Dermis microvascular lymphatic vessel endothelial cell (primary cell): Measurements from ENCODE around the gene DHRSX. TPM values are rescaled to one million over a fixed set of nuclear protein-coding genes. Genes with fewer than 3 reads are reported as not detected.
"Not testable (repeated sequence)": the region's sequence is repeated elsewhere in the genome, so short reads cannot be mapped to it uniquely, and the experiment has no call there.

Source experiments
- DNase-seq, 2 donors: peaks; one replicate each; pipeline versions ENCODE4 v3.0.0 to v3.0.0-alpha.2; 2010; ENCODE audit warnings: low read depth in 2 of 2
- total RNA-seq: library from RNA; depleted of rRNA; stranded (reverse); fragments of >200 nt; gene quantifications from 2 replicates; pipeline ENCODE4 v1.2.1, GENCODE V29; 2014

The DHRSX gene
- total RNA-seq, 1 donor from 2014 or later, result 13.7 TPM

- no peak for DNase-seq
Measured at GRCh38 chrX:2474963-2475726, 25.6 kb downstream of the DHRSX start.

- DNase-seq, result no peak
Measured at GRCh38 chrX:2474280-2474962, 26.4 kb downstream of the DHRSX start.

GRCh38 chrX:2473064-2473463, 27.7 kb downstream of the DHRSX start:
- DNase-seq, result not testable (repeated sequence)

GRCh38 chrX:2471641-2472040, 29.1 kb downstream of the DHRSX start:
- DNase-seq, result no peak

- not testable (repeated sequence) for DNase-seq
Measured at GRCh38 chrX:2471126-2471525, 29.6 kb downstream of the DHRSX start.

- not testable (repeated sequence) for DNase-seq
Measured at GRCh38 chrX:2469852-2470251, 30.9 kb downstream of the DHRSX start.

GRCh38 chrX:2469196-2469685, 31.5 kb downstream of the DHRSX start:
- no peak for DNase-seq

GRCh38 chrX:2468261-2469195, 32.2 kb downstream of the DHRSX start:
- DNase-seq, result no peak

- DNase-seq, result no peak
Measured at GRCh38 chrX:2466876-2467656, 33.7 kb downstream of the DHRSX start.

GRCh38 chrX:2464677-2465166, 36.1 kb downstream of the DHRSX start:
- no peak for DNase-seq

- DNase-seq, result no peak
Measured at GRCh38 chrX:2463973-2464676, 36.7 kb downstream of the DHRSX start.

- DNase-seq, result not testable (repeated sequence)
Measured at GRCh38 chrX:2463481-2463880, 37.3 kb downstream of the DHRSX start.

GRCh38 chrX:2462780-2463179, 38.0 kb downstream of the DHRSX start:
- no peak for DNase-seq

- DNase-seq, result no peak
Measured at GRCh38 chrX:2462074-2462473, 38.7 kb downstream of the DHRSX start.

GRCh38 chrX:2461711-2462016, 39.1 kb downstream of the DHRSX start:
- DNase-seq, result no peak

GRCh38 chrX:2460821-2461710, 39.7 kb downstream of the DHRSX start:
- not testable (repeated sequence) for DNase-seq

GRCh38 chrX:2460048-2460447, 40.7 kb downstream of the DHRSX start:
- DNase-seq, result not testable (repeated sequence)

- no peak for DNase-seq
Measured at GRCh38 chrX:2458309-2458708, 42.5 kb downstream of the DHRSX start.
